ENCODE data around the gene TTC7B.

TTC7B gene

GRCh38 chr14:90556012-90556477, 260.2 kb downstream of the TTC7B start:
- no peaks in the 10 kb centered on the region for H3K36me3 ChIP-seq (ENCODE audit: control insufficient read depth, insufficient read depth, low read length)
- no peaks in the 10 kb centered on the region for H3K9me3 ChIP-seq (ENCODE audit: control insufficient read depth, low read length)
- H3K4me1 ChIP-seq = peaks cover 13% of the 10 kb centered on the region
- no peak overlapping the region for H3K27ac ChIP-seq
- peak overlapping the region; percentile 71 for H3K4me2 ChIP-seq (ENCODE audit: low read length)
- H3K4me3 ChIP-seq (ENCODE audit: low read depth, low read length) = peak overlapping the region; percentile 24
- no peaks in the 10 kb centered on the region for H3K27me3 ChIP-seq (ENCODE audit: control insufficient read depth, insufficient read depth, low read length)
- no peak overlapping the region for H3K9ac ChIP-seq
- peak overlapping the region; percentile 69 for H2AFZ ChIP-seq
- H3K79me2 ChIP-seq = no peaks in the 10 kb centered on the region
- no peak for TF ChIP-seq CTCF (IDR thresholded peaks at IDR 0.05)

GRCh38 chr14:90555126-90556011, 260.9 kb downstream of the TTC7B start:
- peak overlapping the region; percentile 24 for H3K4me3 ChIP-seq (ENCODE audit: low read depth, low read length)
- peaks cover 13% of the 10 kb centered on the region for H3K4me1 ChIP-seq
- no peak overlapping the region for H3K27ac ChIP-seq
- peak overlapping the region; percentile 71 for H3K4me2 ChIP-seq (ENCODE audit: low read length)
- H3K27me3 ChIP-seq (ENCODE audit: control insufficient read depth, insufficient read depth, low read length) = no peaks in the 10 kb centered on the region
- H3K36me3 ChIP-seq (ENCODE audit: control insufficient read depth, insufficient read depth, low read length) = no peaks in the 10 kb centered on the region
- H3K9me3 ChIP-seq (ENCODE audit: control insufficient read depth, low read length) = no peaks in the 10 kb centered on the region
- H3K9ac ChIP-seq = no peak overlapping the region
- H3K79me2 ChIP-seq = no peaks in the 10 kb centered on the region
- peak overlapping the region; percentile 69 for H2AFZ ChIP-seq
- TF ChIP-seq CTCF (IDR thresholded peaks at IDR 0.05) = no peak

- TF ChIP-seq CTCF (IDR thresholded peaks at IDR 0.05) = no peak
- Histone ChIP-seq H3K9me3 (ENCODE audit: control insufficient read depth, low read length) (no peaks in the 10 kb centered on the region), H3K9ac (no peak overlapping the region), H3K4me1 (peaks cover 13% of the 10 kb centered on the region), H3K4me2 (ENCODE audit: low read length) (no peak overlapping the region), H3K36me3 (ENCODE audit: control insufficient read depth, insufficient read depth, low read length) (no peaks in the 10 kb centered on the region), H3K27ac (no peak overlapping the region), H3K79me2 (no peaks in the 10 kb centered on the region), H2AFZ (no peak overlapping the region), H3K4me3 (ENCODE audit: low read depth, low read length) (no peak overlapping the region), H3K27me3 (ENCODE audit: control insufficient read depth, insufficient read depth, low read length) (no peaks in the 10 kb centered on the region)
Measured at GRCh38 chr14:90554341-90554740, 261.9 kb downstream of the TTC7B start.

GRCh38 chr14:90553921-90554336, 262.3 kb downstream of the TTC7B start:
- H3K4me3 ChIP-seq (ENCODE audit: low read depth, low read length) = no peak overlapping the region
- no peak overlapping the region for H3K9ac ChIP-seq
- H3K27ac ChIP-seq = no peak overlapping the region

More at GRCh38 chr14:90553921-90554336, 262.3 kb downstream of the TTC7B start:
- H3K4me2 ChIP-seq (ENCODE audit: low read length) = no peak overlapping the region
- peaks cover 13% of the 10 kb centered on the region for H3K4me1 ChIP-seq
- TF ChIP-seq CTCF (IDR thresholded peaks at IDR 0.05) = no peak
- no peaks in the 10 kb centered on the region for H3K9me3 ChIP-seq (ENCODE audit: control insufficient read depth, low read length)
- no peaks in the 10 kb centered on the region for H3K27me3 ChIP-seq (ENCODE audit: control insufficient read depth, insufficient read depth, low read length)
- no peaks in the 10 kb centered on the region for H3K79me2 ChIP-seq
- H2AFZ ChIP-seq = no peak overlapping the region
- no peaks in the 10 kb centered on the region for H3K36me3 ChIP-seq (ENCODE audit: control insufficient read depth, insufficient read depth, low read length)

All from parathyroid adenoma (tissue), 2 donors.